ENCODE data around the gene CENPP. TPM values are rescaled to one million over a fixed set of nuclear protein-coding genes. Genes with fewer than 3 reads are reported as not detected.

CENPP gene
- total RNA-seq, 1 donor from 2014 or later = 4.3 TPM

DNA sequence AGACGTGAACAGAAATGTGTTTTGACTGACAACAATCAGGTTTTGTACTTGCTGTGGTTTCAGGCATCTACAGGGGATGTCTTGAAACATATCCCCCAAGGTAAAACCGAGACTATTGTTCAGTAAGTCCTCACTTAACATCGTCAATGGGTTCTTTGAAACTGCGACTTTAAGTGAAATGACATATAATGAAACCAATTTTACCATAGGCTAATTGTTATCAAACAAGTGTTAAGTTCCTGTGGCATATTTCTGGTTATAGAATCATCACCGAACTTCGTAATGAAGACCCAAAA is 114.9 kb downstream of the CENPP start:
- no peaks in the 10 kb centered on the region for H3K27me3 ChIP-seq (ENCODE audit: low read depth)
- H3K4me3 ChIP-seq = no peak overlapping the region
- no peak overlapping the region for H3K27ac ChIP-seq
- DNase-seq (no peak), ATAC-seq (no peak)
- no peaks in the 10 kb centered on the region for H3K4me1 ChIP-seq
- H3K36me3 ChIP-seq = no peaks in the 10 kb centered on the region
- TF ChIP-seq, protein P1, sequence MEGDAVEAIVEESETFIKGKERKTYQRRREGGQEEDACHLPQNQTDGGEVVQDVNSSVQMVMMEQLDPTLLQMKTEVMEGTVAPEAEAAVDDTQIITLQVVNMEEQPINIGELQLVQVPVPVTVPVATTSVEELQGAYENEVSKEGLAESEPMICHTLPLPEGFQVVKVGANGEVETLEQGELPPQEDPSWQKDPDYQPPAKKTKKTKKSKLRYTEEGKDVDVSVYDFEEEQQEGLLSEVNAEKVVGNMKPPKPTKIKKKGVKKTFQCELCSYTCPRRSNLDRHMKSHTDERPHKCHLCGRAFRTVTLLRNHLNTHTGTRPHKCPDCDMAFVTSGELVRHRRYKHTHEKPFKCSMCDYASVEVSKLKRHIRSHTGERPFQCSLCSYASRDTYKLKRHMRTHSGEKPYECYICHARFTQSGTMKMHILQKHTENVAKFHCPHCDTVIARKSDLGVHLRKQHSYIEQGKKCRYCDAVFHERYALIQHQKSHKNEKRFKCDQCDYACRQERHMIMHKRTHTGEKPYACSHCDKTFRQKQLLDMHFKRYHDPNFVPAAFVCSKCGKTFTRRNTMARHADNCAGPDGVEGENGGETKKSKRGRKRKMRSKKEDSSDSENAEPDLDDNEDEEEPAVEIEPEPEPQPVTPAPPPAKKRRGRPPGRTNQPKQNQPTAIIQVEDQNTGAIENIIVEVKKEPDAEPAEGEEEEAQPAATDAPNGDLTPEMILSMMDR (IDR thresholded peaks at IDR 0.05) = no peak
- intact Hi-C loops (cut with DNase I) = no loop called here
- no peaks in the 10 kb centered on the region for H3K9me3 ChIP-seq

DNA sequence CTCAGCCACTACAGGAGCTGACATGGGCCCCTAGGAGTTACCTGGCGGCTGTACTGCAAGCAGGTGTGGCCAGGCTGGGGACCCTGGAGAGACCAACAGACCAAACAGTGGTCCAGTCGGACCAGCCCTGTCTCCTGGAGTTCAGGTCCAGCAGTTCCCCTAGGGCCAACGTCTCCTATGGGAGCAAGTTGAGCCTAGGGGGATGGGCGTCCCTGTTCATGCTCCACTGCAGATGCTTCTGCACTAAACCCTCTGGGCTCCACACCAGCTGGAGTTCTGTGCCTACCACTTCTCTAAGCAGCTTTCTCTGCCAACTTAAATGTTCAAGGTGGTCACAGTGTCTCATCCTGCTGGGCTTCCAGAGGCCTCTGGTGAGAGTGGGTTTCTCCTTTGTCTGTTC is 119.1 kb downstream of the CENPP start:
- TF ChIP-seq, protein P1 (IDR thresholded peaks at IDR 0.05) = no peak

DNA sequence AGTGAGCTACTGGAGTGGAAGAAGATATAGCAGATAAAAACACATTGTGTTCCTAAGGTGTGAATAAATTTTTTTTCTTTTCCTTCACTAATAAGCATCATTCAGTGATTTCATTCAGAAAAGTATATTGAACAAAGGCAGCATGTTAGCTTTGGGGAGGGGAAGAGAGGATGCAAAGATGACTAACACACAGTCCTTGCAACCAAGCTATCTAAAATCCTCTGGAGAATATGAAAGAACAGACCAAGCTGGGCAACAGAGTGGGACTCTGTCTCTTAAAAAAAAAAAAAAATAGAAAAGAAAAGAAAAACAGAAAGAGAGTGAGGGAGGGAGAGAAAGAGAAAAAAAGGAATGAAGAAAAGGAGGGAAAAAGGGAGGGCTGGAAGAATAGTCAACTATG is 120.8 kb downstream of the CENPP start:
- intact Hi-C loops (cut with DNase I) = no loop called here
- ATAC-seq = no peak
- H3K4me1 ChIP-seq = no peaks in the 10 kb centered on the region

More for the DNA sequence above, 119.1 kb downstream of the CENPP start:
- H3K36me3 ChIP-seq = no peaks in the 10 kb centered on the region
- ATAC-seq (no peak), DNase-seq (no peak)
- intact Hi-C loops (cut with DNase I) = no loop called here
- no peaks in the 10 kb centered on the region for H3K4me1 ChIP-seq
- H3K27ac ChIP-seq = no peak overlapping the region
- no peaks in the 10 kb centered on the region for H3K27me3 ChIP-seq (ENCODE audit: low read depth)
- no peaks in the 10 kb centered on the region for H3K9me3 ChIP-seq
- no peak overlapping the region for H3K4me3 ChIP-seq

DNA sequence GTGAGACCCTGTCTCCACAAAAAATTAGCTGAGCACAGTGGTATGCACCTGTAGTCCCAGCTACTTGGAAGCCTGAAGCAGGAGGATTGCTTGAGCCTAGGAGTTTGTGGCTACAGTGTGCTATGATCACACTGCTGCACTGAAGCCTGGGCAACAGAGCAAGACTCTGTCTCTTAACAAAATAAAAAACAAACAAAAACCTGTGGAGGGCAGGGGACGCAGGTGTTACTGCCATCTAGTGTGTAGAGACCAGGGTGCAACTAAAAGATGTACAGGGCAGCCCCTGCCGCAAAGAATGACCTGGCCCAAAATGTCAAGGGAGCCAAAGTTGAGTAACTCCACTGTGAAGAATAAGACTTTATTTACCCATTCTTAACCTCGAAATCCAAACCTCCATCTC is 129.5 kb downstream of the CENPP start:
- H3K27me3 ChIP-seq (ENCODE audit: low read depth) = no peaks in the 10 kb centered on the region
- H3K4me1 ChIP-seq = no peaks in the 10 kb centered on the region
- no peaks in the 10 kb centered on the region for H3K9me3 ChIP-seq
- no peak overlapping the region for H3K4me3 ChIP-seq
- ATAC-seq (no peak), DNase-seq (no peak)
- TF ChIP-seq, protein P1 (IDR thresholded peaks at IDR 0.05) = no peak
- intact Hi-C loops (cut with DNase I) = no loop called here
- no peaks in the 10 kb centered on the region for H3K36me3 ChIP-seq
- no peak overlapping the region for H3K27ac ChIP-seq

More for the DNA sequence above, 120.8 kb downstream of the CENPP start:
- H3K4me3 ChIP-seq = no peak overlapping the region
- no peak overlapping the region for H3K27ac ChIP-seq
- DNase-seq = no peak
- TF ChIP-seq, protein P1 (IDR thresholded peaks at IDR 0.05) = no peak
- H3K9me3 ChIP-seq = no peaks in the 10 kb centered on the region
- H3K36me3 ChIP-seq = no peaks in the 10 kb centered on the region
- no peaks in the 10 kb centered on the region for H3K27me3 ChIP-seq (ENCODE audit: low read depth)

DNA sequence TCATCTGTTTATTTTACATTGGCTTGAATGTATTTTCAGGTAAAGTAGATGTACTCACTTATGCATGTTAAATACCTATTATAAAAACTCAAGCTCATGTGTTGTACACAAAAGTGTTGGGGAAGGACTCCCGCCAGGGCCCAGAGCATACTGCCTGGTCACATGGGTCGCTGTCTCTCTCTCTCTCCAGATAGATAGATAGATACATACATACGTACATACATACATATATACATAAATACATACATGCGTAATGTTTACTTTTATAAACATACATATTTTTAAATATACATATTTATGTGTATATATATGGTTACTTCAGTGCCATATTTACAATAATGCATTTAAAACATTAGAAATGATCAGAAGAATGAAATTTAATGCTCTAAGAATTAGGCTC is 131.8 kb downstream of the CENPP start:
- Histone ChIP-seq H3K36me3 (no peaks in the 10 kb centered on the region), H3K27me3 (ENCODE audit: low read depth) (no peaks in the 10 kb centered on the region), H3K9me3 (no peaks in the 10 kb centered on the region), H3K27ac (no peak overlapping the region), H3K4me3 (no peak overlapping the region), H3K4me1 (no peaks in the 10 kb centered on the region)
- DNase-seq = no peak
- intact Hi-C loops (cut with DNase I) = no loop called here
- TF ChIP-seq, protein P1 (IDR thresholded peaks at IDR 0.05) = no peak
- ATAC-seq = no peak

DNA sequence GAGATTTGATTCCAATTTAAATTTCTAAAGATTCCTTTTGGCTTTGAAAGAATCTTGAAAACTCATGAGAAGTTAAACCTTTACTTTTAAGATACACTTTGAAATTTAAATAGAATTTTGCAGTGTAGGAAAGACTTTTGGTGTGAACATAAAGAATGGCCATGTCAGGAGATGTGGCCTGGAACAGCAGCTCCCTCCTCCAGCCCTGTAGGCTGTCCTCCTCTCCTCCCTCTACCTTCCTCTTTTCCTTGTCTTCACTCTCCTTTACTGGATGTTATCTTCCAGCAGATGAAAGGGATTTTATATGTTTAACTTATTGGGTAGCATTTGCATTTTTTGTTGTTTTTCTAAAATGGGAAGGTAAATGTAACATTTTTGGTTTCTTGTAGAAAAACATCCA is 137.6 kb downstream of the CENPP start:
- Histone ChIP-seq H3K36me3 (no peaks in the 10 kb centered on the region), H3K4me1 (no peaks in the 10 kb centered on the region), H3K27ac (no peak overlapping the region), H3K4me3 (no peak overlapping the region), H3K27me3 (ENCODE audit: low read depth) (no peaks in the 10 kb centered on the region), H3K9me3 (no peaks in the 10 kb centered on the region)
- DNase-seq (no peak), ATAC-seq (no peak)
- intact Hi-C loops (cut with DNase I) = no loop called here
- TF ChIP-seq, protein P1 (IDR thresholded peaks at IDR 0.05) = no peak
